Stimulated activated naive CD8-positive, alpha-beta T cell treated with anti-CD3 and anti-CD28 coated beads, Interleukin-15, amount 100 ng/mL, for 72 hours (primary cell): ENCODE data around the gene MRPS18C.
"Not testable (repeated sequence)": the region's sequence is repeated elsewhere in the genome, so short reads cannot be mapped to it uniquely, and the experiment has no call there.

Experiments used
- ATAC-seq: fragments of 150-1000 bp; cut with Tn5 transposase; 2 replicates; pipeline ENCODE4 v1.10.0; 2021; ENCODE audit warnings: mild to moderate bottlenecking, moderate library complexity
- DNase-seq, 2 donors: peaks; one replicate each; pipeline ENCODE4 v3.0.0; 2021 to 2022
- H3K27ac Mint-ChIP-seq, 2 donors: one replicate each; pipeline ENCODE4 v1.8.0; 2022; ENCODE audit warnings: mild to moderate bottlenecking in 2 of 2, mixed read lengths in 2 of 2, moderate library complexity in 2 of 2
- H3K27me3 Mint-ChIP-seq: one replicate; pipeline ENCODE4 v1.8.0; 2022; ENCODE audit warnings: mixed read lengths
- H3K4me1 Mint-ChIP-seq: one replicate; pipeline ENCODE4 v1.8.0; 2022; ENCODE audit warnings: mild to moderate bottlenecking, mixed read lengths
- H3K4me3 Mint-ChIP-seq, 2 donors: one replicate each; pipeline ENCODE4 v1.8.0; 2022; ENCODE audit warnings: mild to moderate bottlenecking in 2 of 2, mixed read lengths in 2 of 2, moderate library complexity in 1 of 2
- H3K9me3 Mint-ChIP-seq, 2 donors: one replicate each; pipeline ENCODE4 v1.8.0; 2022; ENCODE audit warnings: mixed read lengths in 2 of 2

MRPS18C gene

GRCh38 chr4:83484500-83485461 lies 28.9 kb downstream of the MRPS18C start, which contains the start of gene ABRAXAS1:
ABRAXAS1 (minus strand) TSS chr4:83485100; CDS start chr4:83485072, 28 bp downstream.
- Mint-ChIP-seq H3K27ac (peak within 1 kb of the TSS; percentile 89 to 96), H3K4me1 (peaks cover 34% of the 10 kb centered on the region), H3K4me3 (peak within 1 kb of the TSS; percentile 100), H3K27me3 (no peaks in the 10 kb centered on the region), H3K9me3 (no peaks in the 10 kb centered on the region)
- ATAC-seq (peak; percentile 95), DNase-seq (peak; percentile 93 to 95)

- no peak for ATAC-seq
Measured at GRCh38 chr4:83486457-83487129, 30.7 kb downstream of the MRPS18C start.

DNA sequence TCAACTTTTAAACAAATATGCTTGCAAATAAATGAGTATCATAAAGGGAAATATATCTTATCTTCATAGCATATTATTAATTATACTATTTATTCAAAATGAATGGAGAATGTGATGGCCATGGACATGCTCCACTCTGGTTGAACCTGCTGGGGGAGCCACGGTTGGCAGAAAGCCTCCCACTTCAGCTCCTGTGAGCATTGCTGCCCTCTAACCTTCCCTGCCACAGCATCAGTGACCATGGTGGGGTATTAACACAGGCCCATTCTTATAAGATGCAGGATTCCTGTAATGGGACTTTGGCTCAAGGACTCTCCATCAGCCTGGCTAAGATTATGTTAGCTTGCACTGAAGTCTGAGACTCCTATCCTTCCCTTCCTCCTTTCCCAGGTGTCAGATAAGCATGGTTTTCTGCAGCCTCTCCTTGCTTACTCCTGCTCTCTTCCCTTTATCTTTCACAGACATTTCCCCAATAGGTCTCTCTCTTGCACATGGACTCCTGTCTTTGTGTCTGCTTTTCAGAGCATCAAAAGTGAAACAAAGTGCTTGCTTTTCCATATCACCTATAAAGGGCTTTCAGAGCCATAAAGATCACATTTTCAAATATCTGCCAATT lies 34.0 kb downstream of the MRPS18C start:
- ATAC-seq (no peak), DNase-seq (no peak)
- Mint-ChIP-seq H3K4me1 (peaks cover 20% of the 10 kb centered on the region), H3K9me3 (no peaks in the 10 kb centered on the region), H3K4me3 (no peak overlapping the region), H3K27ac (no peak overlapping the region), H3K27me3 (no peaks in the 10 kb centered on the region)

More at GRCh38 chr4:83486457-83487129, 30.7 kb downstream of the MRPS18C start:
- no peak overlapping the region for H3K27ac Mint-ChIP-seq
- no peaks in the 10 kb centered on the region for H3K27me3 Mint-ChIP-seq
- H3K4me3 Mint-ChIP-seq = no peak overlapping the region
- no peaks in the 10 kb centered on the region for H3K9me3 Mint-ChIP-seq
- peaks cover 39% of the 10 kb centered on the region for H3K4me1 Mint-ChIP-seq
- DNase-seq = no peak

GRCh38 chr4:83490876-83491450 lies 35.1 kb downstream of the MRPS18C start:
- Mint-ChIP-seq H3K4me3 (no peak overlapping the region), H3K27me3 (no peaks in the 10 kb centered on the region), H3K27ac (no peak overlapping the region), H3K9me3 (no peaks in the 10 kb centered on the region), H3K4me1 (peaks cover 14% of the 10 kb centered on the region)
- no peak for ATAC-seq
- DNase-seq = no peak

DNA sequence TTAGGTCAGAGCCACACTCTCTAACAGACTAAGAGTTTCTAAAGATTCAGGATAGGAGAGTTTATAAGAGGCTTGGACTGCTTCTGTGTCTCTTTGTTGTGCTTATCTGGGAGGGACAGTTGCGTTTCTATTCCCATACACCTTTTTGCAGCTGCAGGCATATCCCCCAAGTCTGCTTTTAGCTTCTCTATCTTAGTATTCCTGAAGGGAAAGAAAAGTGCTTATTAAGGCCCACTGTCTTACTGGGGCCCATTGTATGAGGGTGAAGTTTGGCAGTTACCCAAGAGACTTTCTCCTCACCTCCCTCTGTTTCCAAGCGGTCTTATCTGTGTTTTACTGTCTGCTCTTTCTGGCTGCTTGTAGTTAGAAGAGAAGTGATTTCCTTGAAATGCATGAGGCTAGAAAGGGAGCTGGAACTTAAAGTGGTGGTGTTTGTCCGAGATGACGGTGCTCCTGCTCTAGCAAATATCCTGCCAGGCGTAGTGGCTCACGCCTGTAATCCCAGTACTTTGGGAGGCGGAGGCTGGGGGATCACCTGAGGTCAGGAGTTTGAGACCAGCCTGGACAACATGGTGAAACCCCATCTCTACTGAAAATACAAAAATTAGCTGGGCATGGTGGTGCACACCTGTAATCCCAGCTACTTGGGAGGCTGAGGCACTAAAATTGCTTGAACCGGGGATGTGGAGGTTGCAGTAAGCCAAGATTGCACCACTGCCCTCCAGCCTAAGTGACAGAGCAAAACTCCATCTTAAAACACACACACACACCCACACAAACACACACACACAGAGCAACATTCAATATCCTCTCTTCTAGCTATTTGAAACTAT lies 40.4 kb downstream of the MRPS18C start:
- H3K4me3 Mint-ChIP-seq, ATAC-seq: not testable (repeated sequence)

GRCh38 chr4:83498187-83498586 lies 42.3 kb downstream of the MRPS18C start:
- H3K4me1 Mint-ChIP-seq = no peaks in the 10 kb centered on the region
- ATAC-seq (no peak), DNase-seq (no peak)
- H3K4me3 Mint-ChIP-seq = no peak overlapping the region
- H3K27me3 Mint-ChIP-seq = no peaks in the 10 kb centered on the region
- H3K9me3 Mint-ChIP-seq = no peaks in the 10 kb centered on the region
- no peak overlapping the region for H3K27ac Mint-ChIP-seq

More for the DNA sequence above, 40.4 kb downstream of the MRPS18C start:
- H3K27me3 Mint-ChIP-seq, H3K9me3 Mint-ChIP-seq, H3K4me1 Mint-ChIP-seq, DNase-seq, H3K27ac Mint-ChIP-seq: not testable (repeated sequence)

DNA sequence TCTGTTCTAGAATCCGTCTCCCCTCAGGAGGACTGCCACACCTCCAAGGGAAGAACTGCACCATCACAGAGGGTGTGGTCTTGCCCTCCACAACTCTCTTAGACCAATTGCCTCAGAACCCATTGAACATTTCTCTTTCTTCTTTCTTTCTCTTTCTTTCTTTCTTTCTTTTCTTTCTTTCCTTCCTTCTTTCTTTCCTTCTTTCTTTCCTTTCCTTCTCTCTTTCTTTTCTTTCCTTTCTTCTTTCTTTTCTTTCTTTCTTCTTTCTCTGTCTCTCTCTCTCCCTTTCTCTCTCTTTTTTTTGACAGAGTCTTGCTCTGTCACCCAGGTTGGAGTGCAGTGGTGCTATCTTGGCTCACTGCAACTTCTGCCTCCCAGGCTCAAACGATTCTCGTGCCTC lies 45.8 kb downstream of the MRPS18C start:
- not testable (repeated sequence) for H3K27me3 Mint-ChIP-seq, H3K4me3 Mint-ChIP-seq, H3K4me1 Mint-ChIP-seq, DNase-seq, H3K9me3 Mint-ChIP-seq, H3K27ac Mint-ChIP-seq, ATAC-seq

- H3K4me3 Mint-ChIP-seq = no peak overlapping the region
- H3K27ac Mint-ChIP-seq = no peak overlapping the region
- no peak for DNase-seq
Measured at GRCh38 chr4:83503974-83504373, 48.1 kb downstream of the MRPS18C start.

GRCh38 chr4:83504503-83504902 lies 48.6 kb downstream of the MRPS18C start:
- Mint-ChIP-seq H3K27me3 (no peaks in the 10 kb centered on the region), H3K4me1 (peaks cover 7% of the 10 kb centered on the region), H3K9me3 (no peaks in the 10 kb centered on the region), H3K4me3 (no peak overlapping the region), H3K27ac (peak overlapping the region in 1 of 2 donors; percentile 8)
- DNase-seq = no peak
- ATAC-seq = no peak

More at GRCh38 chr4:83503974-83504373, 48.1 kb downstream of the MRPS18C start:
- H3K9me3 Mint-ChIP-seq = no peaks in the 10 kb centered on the region
- peaks cover 7% of the 10 kb centered on the region for H3K4me1 Mint-ChIP-seq
- H3K27me3 Mint-ChIP-seq = no peaks in the 10 kb centered on the region
- ATAC-seq = peak; percentile 54

- no peak for DNase-seq
- H3K4me1 Mint-ChIP-seq = peaks cover 7% of the 10 kb centered on the region
- no peak overlapping the region for H3K4me3 Mint-ChIP-seq
- no peaks in the 10 kb centered on the region for H3K9me3 Mint-ChIP-seq
- H3K27me3 Mint-ChIP-seq = no peaks in the 10 kb centered on the region
- ATAC-seq = no peak
- H3K27ac Mint-ChIP-seq = no peak overlapping the region
Measured at GRCh38 chr4:83504996-83505395, 49.1 kb downstream of the MRPS18C start.

DNA sequence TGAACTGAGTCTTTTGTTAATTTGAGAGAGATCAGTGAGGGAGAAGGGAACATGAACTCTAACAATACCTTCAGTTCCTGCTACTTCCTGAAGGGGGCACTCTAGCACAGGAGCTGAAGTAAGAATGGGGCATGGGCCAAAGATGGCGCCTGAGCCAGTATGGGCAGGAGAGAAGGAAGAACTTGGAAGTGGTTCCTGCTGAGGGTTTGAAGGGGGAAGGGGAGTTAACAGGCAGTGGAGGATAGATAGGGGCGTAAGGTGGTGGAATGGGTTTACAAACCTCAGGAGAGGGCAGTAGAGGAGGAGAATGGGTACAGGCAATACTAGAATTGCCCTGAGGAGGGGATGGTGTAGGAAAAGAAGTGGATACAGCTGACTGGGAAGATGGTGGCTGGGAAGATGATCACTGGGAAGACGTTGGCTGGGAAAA lies 53.3 kb downstream of the MRPS18C start:
- peak overlapping the region; percentile 0 to 2 for H3K27ac Mint-ChIP-seq
- H3K4me3 Mint-ChIP-seq, H3K9me3 Mint-ChIP-seq, H3K4me1 Mint-ChIP-seq, H3K27me3 Mint-ChIP-seq: not testable (repeated sequence)
- ATAC-seq (peak; percentile 61), DNase-seq (peak; percentile 65 to 67)

GRCh38 chr4:83510442-83510841 lies 54.6 kb downstream of the MRPS18C start:
- H3K4me3 Mint-ChIP-seq = no peak overlapping the region
- no peaks in the 10 kb centered on the region for H3K9me3 Mint-ChIP-seq
- no peak overlapping the region for H3K27ac Mint-ChIP-seq
- DNase-seq = no peak
- no peak for ATAC-seq
- H3K4me1 Mint-ChIP-seq = no peaks in the 10 kb centered on the region
- H3K27me3 Mint-ChIP-seq = no peaks in the 10 kb centered on the region
